ENCODE data around the gene EEA1.

DNA sequence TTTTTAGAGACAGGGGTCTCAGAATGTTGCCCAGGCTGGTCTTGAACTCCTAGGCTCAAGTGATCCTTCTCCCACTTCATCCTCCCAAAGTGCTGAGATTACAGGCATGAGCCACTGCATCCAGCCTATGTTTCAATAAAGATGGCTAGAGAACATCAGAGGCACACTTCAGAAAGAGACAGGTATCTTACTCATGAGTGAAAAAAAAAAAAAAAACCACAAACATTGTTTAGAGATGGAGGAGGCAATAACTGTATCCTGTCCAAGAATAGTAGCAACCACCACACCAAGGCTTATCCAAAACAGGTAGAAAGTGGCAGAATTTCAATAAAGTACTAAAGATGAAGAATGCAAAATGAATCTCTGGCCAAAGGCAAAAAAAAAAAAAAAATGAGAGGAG lies 30.3 kb downstream of the EEA1 start:
- TF ChIP-seq POLR2AphosphoS5 (IDR thresholded peaks at IDR 0.05) (no peak), EP300 (conservative IDR thresholded peaks at IDR 0.05; ENCODE audit: poor library complexity, severe bottlenecking) (no peak), EZH2 (IDR thresholded peaks at IDR 0.05; ENCODE audit: borderline replicate concordance, insufficient read depth, low read length, poor library complexity, severe bottlenecking) (no peak), RAD21 (conservative IDR thresholded peaks at IDR 0.05) (no peak), TAF1 (IDR thresholded peaks at IDR 0.05; ENCODE audit: low read depth) (no peak), SMC3 (conservative IDR thresholded peaks at IDR 0.05; ENCODE audit: poor library complexity) (no peak)
- TF ChIP-seq, protein P1, sequence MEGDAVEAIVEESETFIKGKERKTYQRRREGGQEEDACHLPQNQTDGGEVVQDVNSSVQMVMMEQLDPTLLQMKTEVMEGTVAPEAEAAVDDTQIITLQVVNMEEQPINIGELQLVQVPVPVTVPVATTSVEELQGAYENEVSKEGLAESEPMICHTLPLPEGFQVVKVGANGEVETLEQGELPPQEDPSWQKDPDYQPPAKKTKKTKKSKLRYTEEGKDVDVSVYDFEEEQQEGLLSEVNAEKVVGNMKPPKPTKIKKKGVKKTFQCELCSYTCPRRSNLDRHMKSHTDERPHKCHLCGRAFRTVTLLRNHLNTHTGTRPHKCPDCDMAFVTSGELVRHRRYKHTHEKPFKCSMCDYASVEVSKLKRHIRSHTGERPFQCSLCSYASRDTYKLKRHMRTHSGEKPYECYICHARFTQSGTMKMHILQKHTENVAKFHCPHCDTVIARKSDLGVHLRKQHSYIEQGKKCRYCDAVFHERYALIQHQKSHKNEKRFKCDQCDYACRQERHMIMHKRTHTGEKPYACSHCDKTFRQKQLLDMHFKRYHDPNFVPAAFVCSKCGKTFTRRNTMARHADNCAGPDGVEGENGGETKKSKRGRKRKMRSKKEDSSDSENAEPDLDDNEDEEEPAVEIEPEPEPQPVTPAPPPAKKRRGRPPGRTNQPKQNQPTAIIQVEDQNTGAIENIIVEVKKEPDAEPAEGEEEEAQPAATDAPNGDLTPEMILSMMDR (IDR thresholded peaks at IDR 0.05; ENCODE audit: poor library complexity, severe bottlenecking): no peak
- TF ChIP-seq, protein P2, sequence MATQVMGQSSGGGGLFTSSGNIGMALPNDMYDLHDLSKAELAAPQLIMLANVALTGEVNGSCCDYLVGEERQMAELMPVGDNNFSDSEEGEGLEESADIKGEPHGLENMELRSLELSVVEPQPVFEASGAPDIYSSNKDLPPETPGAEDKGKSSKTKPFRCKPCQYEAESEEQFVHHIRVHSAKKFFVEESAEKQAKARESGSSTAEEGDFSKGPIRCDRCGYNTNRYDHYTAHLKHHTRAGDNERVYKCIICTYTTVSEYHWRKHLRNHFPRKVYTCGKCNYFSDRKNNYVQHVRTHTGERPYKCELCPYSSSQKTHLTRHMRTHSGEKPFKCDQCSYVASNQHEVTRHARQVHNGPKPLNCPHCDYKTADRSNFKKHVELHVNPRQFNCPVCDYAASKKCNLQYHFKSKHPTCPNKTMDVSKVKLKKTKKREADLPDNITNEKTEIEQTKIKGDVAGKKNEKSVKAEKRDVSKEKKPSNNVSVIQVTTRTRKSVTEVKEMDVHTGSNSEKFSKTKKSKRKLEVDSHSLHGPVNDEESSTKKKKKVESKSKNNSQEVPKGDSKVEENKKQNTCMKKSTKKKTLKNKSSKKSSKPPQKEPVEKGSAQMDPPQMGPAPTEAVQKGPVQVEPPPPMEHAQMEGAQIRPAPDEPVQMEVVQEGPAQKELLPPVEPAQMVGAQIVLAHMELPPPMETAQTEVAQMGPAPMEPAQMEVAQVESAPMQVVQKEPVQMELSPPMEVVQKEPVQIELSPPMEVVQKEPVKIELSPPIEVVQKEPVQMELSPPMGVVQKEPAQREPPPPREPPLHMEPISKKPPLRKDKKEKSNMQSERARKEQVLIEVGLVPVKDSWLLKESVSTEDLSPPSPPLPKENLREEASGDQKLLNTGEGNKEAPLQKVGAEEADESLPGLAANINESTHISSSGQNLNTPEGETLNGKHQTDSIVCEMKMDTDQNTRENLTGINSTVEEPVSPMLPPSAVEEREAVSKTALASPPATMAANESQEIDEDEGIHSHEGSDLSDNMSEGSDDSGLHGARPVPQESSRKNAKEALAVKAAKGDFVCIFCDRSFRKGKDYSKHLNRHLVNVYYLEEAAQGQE (IDR thresholded peaks at IDR 0.05; ENCODE audit: borderline replicate concordance): no peak

Measured in neural cell (in vitro differentiated cells).